HG03565 (cell line): ENCODE data around the gene HNMT.
"Not testable (repeated sequence)": the region's sequence is repeated elsewhere in the genome, so short reads cannot be mapped to it uniquely, and the experiment has no call there.

Source experiments
- ATAC-seq: cut with Tn5 transposase; IDR thresholded peaks from one replicate; pipeline ENCODE4 v1.9.1; 2021; ENCODE audit warnings: mild to moderate bottlenecking, moderate library complexity; ENCODE audit not compliant: unreplicated experiment

The HNMT gene

GRCh38 chr2:137964066-137964858 is at the start of gene HNMT:
TSS of gene HNMT (plus strand) at chr2:137964473. CDS start at chr2:137964492, 19 bp downstream.
- ATAC-seq: no peak

GRCh38 chr2:137921105-137921880 is 43.0 kb upstream of the HNMT start:
- no peak for ATAC-seq

GRCh38 chr2:137922171-137922570 is 42.1 kb upstream of the HNMT start:
- ATAC-seq: not testable (repeated sequence)

DNA sequence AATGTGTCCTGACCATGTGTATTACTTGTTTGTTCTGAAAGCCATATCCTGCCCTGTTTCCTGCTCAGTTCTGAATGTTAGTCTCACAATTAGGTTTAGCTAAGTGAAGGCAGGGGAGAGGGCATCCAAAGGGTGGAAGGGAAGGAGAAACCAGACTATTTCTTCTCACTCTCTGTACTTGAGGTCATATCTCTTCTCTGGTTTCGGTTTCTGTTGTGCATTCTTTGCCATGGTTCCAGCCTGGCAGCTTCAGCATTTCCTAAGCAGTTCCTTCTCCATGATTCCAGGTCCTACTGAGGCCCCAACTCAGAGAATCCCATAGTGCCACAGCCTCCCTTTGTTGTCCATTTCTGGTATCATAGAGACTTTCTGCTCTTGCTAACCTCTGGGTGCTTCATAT is 40.3 kb upstream of the HNMT start:
- ATAC-seq: no peak

DNA sequence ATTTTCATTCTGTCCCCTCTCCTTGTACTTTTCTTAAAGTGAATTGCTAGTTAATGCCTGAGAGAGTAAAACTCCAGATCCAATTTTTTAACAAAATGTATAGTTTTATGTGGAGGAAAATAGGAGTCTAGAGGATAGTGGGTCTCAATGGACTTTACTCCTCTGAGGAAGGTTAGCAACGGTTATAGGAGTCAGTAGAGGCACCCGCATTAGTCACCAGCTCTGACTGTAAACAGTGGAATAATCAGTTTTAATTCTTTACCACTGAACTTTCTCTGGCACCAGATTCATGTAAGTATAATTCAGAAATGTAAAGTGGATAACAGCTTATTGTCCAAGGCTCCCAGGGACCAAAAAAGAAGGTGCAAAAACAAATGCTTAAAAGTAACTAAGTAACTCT is 38.7 kb upstream of the HNMT start:
- ATAC-seq: no peak

DNA sequence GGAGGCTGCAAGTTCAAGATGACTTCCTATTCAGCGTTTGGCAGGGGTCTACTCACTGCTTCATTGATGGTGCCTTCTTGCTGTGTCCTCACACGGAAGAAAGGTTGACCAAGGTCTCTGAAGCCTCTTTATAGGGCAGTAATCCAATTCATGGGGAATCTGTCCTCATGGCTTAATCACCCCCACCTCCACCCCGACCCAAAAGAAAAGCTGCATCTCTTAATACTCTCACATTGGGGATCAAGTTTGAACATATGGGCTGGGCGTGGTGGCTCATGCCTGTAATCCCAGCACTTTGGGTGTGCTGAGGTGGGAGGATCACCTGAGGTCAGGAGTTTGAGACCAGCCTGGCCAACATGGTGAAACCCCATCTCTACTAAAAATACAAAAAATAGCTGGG is 36.4 kb upstream of the HNMT start:
- ATAC-seq: no peak

GRCh38 chr2:137928547-137929518 is 35.4 kb upstream of the HNMT start:
- ATAC-seq: no peak

GRCh38 chr2:137929519-137929916 is 34.8 kb upstream of the HNMT start:
- no peak for ATAC-seq

GRCh38 chr2:137930146-137930545 is 34.1 kb upstream of the HNMT start:
- no peak for ATAC-seq

DNA sequence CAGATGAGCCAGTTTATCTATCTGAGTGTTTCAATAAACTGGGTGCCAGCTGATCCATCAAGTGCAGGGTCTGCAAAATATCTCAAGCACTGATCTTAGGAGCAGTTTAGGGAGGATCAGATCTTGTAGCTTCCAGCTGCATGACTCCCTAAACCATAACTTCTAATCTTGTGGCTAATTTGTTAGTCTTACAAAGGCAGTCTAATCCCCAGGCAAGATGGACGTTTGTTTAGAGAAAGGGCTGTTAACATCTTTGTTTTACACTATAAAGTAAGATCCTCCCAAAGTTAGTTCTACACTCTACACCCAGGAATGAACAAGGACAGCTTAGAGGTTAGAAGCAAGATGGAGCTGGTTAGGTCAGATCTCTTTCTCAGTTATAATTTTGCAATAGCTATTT is 28.7 kb upstream of the HNMT start:
- no peak for ATAC-seq

DNA sequence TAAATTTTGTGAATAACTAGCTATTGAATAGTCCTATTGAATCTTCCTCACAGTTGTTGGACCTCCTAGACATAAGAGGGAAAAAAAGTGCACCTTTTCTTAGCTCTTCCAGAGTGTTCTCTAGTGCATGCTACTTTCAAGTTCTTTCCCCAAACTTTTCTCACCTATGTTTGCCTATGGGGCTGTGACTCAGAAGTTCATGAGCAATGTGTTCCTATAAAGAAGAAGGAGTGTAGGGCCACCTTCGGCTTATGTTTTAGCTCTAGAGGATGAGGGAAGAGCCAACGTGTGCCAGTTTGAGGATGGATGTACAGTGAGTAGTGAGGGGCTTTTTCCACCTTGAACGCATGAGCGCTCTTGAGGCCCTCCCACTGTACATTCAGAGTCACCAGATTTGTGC is 27.0 kb upstream of the HNMT start:
- ATAC-seq: no peak

- no peak for ATAC-seq
Observed at GRCh38 chr2:137937778-137938177, 26.5 kb upstream of the HNMT start.

GRCh38 chr2:137938204-137938603 is 26.1 kb upstream of the HNMT start:
- ATAC-seq: no peak

GRCh38 chr2:137939026-137939425 is 25.2 kb upstream of the HNMT start:
- ATAC-seq: no peak

GRCh38 chr2:137940154-137940553 is 24.1 kb upstream of the HNMT start:
- ATAC-seq: no peak

DNA sequence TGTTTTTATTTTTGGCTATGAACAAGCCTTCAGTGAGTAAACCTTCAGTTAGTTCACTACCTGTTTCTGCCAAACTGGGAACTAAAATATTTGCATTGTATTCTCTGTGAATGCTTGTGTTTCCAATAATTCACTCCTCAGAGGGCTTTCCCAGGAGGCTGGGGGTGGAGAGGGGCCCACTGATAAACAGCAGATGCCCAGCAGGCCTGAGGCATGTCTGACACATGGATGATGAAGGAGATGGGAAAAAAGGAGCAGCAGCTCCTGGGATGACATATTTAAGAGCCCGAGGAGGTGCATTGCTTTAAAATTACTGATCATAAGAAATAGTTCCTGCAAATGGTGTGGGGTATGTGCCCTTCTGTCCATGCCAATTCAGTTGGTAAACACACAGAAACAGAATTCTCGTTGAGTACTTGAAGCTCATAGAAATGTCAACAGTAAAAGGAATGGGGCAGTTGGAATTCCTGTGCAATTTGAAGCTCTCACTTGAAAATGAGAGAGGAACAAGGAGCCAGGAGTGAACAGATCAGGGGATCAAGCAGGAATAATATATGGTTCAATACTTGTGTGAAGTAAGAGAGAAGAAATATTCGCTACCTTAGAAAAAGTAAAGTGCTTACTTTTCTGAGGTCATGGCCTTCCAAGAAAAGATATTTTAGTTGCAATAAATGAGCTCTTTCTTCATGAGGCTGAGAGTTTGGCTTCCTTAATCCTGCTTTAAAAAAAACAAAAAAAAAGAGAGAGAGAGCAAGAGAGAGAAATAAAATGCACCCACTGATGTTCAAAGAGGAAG is 22.0 kb upstream of the HNMT start:
- no peak for ATAC-seq

DNA sequence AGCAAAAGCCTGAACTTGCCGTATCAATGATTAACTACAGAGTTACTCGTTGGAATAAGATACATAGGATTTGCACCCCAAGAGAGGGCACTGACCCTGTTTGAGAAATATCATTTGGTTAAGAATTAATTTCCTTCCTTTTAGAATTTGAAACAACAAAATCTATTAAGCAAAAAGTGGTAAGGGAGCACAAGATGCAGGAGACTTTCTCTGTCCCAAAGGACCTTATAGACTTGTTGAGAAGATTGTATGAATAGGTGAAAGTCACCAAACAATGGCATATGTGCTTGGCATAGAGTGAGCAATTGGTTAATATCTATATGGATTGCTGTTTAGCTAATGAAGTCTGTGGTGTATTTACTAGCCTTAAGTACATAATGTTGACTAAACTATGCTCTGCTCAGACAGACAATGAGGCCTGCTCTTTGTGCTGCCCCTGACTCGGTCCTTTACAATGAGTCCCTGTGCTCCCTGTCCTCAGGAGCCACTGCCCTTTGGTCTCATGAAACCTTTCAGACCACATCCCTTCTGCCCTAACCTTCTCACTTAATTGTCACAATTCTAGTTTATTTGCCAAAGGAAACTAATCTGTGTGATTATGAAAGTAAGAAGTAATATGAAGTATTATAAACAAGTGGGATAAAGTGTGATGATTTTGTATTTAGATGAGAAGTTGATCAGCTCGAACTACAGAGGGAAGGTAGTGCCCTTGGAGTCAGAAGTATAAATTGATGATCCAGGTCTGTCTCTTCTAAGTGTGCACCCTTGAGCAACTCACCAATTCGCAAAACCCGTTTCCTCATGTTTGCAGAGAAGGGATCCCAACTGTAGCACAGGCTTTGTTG is 21.2 kb upstream of the HNMT start:
- ATAC-seq: no peak

DNA sequence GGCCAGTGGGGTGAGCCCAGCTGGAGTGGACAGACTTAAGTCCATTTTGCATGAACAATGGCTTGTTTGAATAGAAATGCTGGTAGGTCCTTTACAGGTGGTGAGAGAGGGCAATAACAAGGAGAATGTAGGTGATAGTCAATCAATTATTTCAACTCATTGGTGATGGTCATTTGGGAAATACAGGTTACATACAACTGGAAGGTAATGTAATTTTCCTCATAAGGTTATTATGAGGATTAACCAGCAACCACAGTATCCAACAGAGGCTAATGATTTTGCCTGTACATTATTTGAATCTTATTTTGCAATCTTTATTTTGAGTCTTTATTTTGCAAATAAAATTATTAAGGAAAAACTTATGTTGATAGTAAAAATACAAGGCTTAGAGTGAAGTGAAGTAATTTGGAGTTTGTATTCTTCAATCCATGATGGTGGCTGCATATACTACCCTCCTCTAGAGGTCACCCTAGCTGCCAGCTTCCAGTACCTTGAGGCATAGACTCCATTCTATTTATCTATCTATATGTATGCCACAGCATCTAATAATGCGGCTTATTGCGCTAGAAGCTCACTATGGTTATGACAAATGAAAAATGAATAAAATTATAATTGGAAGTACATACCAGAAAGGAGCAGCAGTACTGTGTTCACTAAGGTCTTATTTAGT is 20.5 kb upstream of the HNMT start:
- no peak for ATAC-seq

DNA sequence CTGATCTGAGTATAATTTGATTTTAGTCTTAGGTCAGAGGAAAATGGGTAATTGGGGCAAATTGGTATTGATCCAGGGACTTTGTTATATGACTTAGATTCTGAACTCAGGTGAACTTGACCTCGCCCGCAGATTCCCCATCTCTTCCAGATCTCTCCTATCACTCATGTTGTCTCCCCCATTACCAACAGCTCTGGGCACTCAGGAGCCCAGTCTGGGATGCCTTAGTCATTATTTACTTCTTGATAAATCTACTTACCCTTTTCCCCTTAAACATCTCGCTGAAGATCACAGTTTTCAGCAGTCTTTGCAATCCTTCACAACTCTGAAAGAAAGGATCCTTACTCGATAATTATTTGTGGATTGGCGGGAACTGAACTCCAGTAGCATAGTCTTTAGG is 19.6 kb upstream of the HNMT start:
- ATAC-seq: no peak
